Stimulated activated CD8-positive, alpha-beta memory T cell treated with anti-CD3 and anti-CD28 coated beads, Interleukin-15, amount 100 ng/mL, for 24 hours (primary cell): ENCODE results near the gene IFNA17.
"Not testable (repeated sequence)": the region's sequence is repeated elsewhere in the genome, so short reads cannot be mapped to it uniquely, and the experiment has no call there.

Experiments used
- DNase-seq: peaks from one replicate; pipeline ENCODE4 v3.0.0-alpha.2; 2020; ENCODE audit warnings: low read depth

IFNA17 gene

DNA sequence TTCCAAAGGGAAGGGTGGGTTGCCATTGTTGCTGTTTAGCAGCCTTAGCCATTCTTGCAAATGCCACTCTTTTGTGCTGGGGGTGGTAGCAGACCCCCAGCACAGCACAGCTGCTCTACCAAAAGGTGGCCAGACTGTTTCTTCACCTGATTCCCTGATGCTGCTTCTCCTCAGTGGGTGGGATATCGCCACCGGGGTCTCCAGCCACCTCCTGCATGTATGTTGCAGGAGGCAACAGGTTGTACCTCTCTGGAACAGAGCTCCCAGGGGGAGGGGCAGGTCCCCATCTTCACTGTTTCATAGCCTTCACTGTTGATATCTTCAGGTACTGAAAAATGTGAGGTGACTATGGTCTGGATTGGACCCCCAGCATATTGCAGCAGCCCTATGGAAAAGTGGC lies 17.2 kb downstream of the IFNA17 start:
- DNase-seq, result not testable (repeated sequence)

DNA sequence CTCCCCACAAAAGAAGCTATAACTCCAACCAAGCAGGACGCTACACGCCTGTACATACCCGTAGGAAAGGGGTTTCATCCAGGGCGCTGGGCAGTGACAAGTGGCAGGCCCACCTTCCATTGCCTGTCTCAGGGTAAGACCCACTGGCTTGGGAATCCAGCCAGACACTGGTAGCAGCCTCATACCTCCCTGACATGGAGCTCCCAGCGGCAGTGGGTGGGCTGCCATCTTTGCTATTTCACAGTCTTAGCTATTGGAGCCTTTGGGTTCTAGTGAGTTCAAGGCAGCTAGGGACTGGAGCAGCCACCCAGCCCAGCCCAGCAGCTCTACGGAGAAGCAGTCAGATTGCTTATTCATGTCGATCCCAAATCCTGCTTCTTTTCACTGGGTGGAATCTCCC lies 17.7 kb downstream of the IFNA17 start:
- no peak for DNase-seq

DNA sequence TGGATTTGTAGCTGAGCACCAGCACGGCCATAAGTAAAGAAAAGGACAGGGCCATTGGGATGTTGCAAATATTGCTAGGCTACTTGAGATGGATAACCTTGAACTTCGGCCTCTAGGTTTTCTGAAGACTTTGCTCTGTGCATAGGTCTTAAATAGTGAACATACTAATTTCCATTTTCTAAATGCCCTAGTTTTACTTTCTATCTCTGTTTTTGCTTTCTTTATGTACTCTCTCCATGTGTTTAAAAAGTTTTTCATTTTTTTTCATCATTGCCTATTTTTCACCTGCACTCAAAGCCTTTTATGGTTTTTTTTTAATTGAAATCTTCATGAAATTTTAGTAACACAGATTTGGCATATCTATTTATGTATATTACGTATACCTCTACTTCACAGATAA lies 21.0 kb downstream of the IFNA17 start, which contains the start of gene IFNA10:
TSS of gene IFNA10 (minus strand) at position 101 of the 400 bp plus-strand sequence. CDS start at position 55, 46 bp downstream.
- DNase-seq, result not testable (repeated sequence)

DNA sequence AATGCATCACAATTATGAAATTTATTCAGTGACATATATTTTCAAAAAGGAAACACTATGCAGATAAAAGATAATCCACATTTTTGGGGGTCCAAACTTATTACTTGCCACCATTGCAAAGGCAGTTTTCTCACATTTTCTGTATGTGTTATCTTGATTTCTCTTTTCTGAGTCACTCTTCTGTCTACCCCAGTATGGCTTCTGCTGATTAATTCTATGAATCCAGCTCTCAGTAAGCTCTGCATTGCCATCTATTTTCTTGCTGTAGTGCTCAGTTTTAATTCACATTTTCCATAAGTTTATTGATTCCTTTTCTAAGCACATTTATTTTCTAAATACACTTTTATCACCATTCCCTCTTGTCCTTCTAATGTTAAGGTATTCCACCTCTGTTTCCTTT lies 22.8 kb downstream of the IFNA17 start:
- no peak for DNase-seq

DNA sequence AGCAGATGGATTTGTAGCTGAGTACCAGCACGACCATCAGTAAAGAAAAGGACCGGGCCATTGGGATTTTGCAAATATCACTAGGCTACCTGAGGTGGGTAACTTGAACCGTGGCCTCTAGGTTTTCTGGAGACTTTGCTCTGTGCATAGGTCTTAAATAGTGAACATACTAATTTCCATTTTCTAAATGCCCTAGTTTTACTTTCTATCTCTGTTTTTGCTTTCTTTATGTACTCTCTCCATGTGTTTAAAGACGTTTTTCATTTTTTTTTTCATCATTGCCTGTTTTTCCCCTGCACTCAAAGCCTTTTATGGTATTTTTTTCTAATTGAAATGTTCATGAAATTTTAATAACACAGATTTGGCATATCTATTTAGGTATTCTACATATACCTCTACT lies 25.9 kb downstream of the IFNA17 start, which contains the start of gene IFNA7:
TSS of gene IFNA7 (minus strand) at position 101 of the 400 bp plus-strand sequence. CDS start at position 61, 40 bp downstream.
- not testable (repeated sequence) for DNase-seq

DNA sequence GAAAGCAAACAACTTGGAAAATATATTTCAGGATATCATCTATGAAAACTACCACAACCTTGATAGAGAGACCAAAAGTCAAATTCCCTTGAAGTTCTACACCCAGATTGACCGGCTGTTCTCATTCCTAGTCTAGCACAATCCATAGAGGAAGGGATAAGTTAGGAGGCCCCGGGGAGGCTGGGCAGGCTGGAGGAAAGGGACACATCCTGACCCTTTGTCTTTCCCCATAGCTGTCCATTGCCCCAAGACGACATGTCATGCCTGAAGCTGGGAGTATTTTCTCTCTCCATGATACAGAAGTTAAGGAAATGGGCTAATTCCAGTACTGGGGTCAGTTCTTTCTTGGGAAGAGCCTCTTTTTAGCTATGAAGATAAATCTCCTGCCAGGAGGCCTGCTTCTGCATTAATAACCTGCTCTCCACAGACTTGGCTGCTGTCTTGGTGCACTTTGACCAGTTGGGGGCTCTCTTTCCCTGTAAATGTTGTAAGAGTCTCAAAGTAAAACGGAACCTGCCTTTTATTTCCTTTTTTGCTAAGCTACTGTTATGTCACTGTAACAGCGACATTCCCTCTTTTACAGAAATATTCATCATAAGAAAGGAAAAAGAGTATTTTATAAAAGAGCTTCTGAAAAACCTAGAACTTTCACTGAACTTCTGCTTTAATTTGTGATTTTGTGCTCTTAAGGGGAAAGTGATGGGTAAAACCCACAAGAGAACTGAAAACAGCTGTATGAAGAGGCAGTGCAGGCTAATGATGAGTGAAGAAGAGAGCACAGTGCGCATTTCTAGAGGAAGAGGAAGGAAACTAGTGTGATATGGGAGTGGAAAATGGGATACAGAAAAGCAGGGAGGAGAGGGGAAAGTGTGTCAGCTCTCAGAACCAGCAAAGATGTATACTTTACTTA lies 32.9 kb downstream of the IFNA17 start:
- not testable (repeated sequence) for DNase-seq

DNA sequence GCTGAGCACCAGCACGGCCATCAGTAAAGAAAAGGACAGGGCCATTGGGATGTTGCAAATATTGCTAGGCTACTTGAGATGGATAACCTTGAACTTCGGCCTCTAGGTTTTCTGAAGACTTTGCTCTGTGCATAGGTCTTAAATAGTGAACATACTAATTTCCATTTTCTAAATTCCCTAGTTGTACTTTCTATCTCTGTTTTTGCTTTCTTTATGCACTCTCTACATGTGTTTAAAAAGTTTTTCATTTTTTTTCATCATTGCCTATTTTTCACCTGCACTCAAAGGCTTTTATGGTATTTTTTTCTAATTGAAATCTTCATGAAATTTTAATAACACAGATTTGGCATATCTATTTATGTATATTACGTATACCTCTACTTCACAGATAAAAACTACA lies 40.5 kb downstream of the IFNA17 start, which contains the start of gene IFNA4:
TSS of gene IFNA4 (minus strand) at position 101 of the 400 bp plus-strand sequence. CDS start at position 45, 56 bp downstream.
- not testable (repeated sequence) for DNase-seq

DNA sequence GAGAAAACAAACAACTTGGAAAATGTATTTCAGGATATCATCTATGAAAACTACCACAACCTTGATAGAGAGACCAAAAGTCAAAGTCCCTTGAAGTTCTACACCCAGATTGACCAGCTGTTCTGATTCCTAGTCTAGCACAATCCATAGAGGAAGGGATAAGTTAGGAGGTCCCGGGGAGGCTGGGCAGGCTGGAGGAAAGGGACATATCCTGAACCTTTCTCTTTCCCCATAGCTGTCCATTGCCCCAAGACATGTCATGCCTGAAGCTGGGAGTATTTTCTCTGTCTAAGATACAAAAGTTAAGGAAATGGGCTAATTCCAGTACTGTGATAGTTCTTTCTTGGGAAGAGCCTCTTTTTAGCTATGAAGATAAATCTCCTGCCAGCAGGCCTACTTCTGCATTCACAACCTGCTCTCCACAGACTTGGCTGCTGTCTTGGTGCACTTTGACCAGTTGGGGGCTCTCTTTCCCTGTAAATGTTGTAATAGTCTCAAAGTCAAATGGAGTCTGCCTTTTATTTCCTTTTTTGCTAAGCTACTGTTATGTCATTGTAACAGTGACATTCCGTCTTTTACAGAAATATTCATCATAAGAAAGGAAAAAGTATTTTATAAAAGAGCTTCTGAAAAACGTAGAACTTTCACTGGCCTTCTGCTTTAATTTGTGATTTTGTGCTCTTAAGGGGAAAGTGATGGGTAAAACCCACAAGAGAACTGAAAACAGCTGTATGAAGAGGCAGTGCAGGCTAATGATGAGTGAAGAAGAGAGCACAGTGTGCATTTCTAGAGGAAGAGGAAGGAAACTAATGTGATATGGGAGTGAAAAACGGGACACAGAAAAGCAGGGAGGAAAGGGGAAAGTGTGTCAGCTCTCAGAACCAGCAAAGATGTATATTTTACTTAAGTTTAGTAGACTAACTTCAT lies 44.9 kb downstream of the IFNA17 start:
- not testable (repeated sequence) for DNase-seq
